Common myeloid progenitor, CD34-positive (primary cell): ENCODE results near the gene MROH2A.
"Not testable (repeated sequence)": the region's sequence is repeated elsewhere in the genome, so short reads cannot be mapped to it uniquely, and the experiment has no call there.

Source experiments
- CTCF ChIA-PET: fragments of 350-600 bp; sonication (Branson Sonifier 250); formaldehyde crosslinking; loops from one replicate; lab custom pipeline; 2021; ENCODE audit warnings: antibody characterized with exemption; lab: Charles Lee
- POLR2A ChIA-PET: fragments of 350-600 bp; sonication (Branson Sonifier 250); formaldehyde crosslinking; loops from one replicate; lab custom pipeline; 2021; ENCODE audit warnings: antibody characterized with exemption; lab: Charles Lee
- DNase-seq, 3 donors: peaks; one replicate each; pipeline versions ENCODE4 v3.0.0 to v3.0.0-alpha.2; 2013
- H3K27ac ChIP-seq, 2 experiments: 1 replicate in 1 of 2; 2 replicates in 1 of 2; pipeline ENCODE4 v1.7.0; 2013; ENCODE audit warnings: inconsistent platforms in 2 of 2, low read length in 2 of 2, mild to moderate bottlenecking in 2 of 2, low read depth in 1 of 2, moderate library complexity in 1 of 2; ENCODE audit not compliant: severe bottlenecking in 2 of 2, insufficient read depth in 1 of 2, poor library complexity in 1 of 2
- H3K27me3 ChIP-seq, 5 experiments: replicated peaks in 2 of 5; 1 replicate in 3 of 5; 2 replicates in 2 of 5; pipeline versions ENCODE4 v1.6.1 to v1.7.0; 2013; ENCODE audit warnings: low read length in 4 of 5, mild to moderate bottlenecking in 2 of 5, moderate library complexity in 2 of 5, inconsistent platforms in 1 of 5; ENCODE audit not compliant: insufficient read depth in 5 of 5, control insufficient read depth in 4 of 5
- H3K36me3 ChIP-seq, 4 experiments: 1 replicate in 2 of 4; 2 replicates in 2 of 4; pipeline versions ENCODE4 v1.6.1 to v1.7.0; 2013; ENCODE audit warnings: low read length in 3 of 4, control low read depth in 1 of 4, mild to moderate bottlenecking in 1 of 4; ENCODE audit not compliant: control insufficient read depth in 4 of 4, insufficient read depth in 4 of 4
- H3K4me1 ChIP-seq, 4 experiments: 1 replicate in 3 of 4; 2 replicates in 1 of 4; pipeline versions ENCODE4 v1.6.1 to v1.7.1; 2013; ENCODE audit warnings: low read length in 3 of 4, mild to moderate bottlenecking in 3 of 4, control low read depth in 1 of 4, inconsistent platforms in 1 of 4, moderate library complexity in 1 of 4; ENCODE audit not compliant: control insufficient read depth in 4 of 4, insufficient read depth in 4 of 4; ENCODE audit errors: control extremely low read depth in 1 of 4
- H3K4me3 ChIP-seq, 7 experiments: 1 replicate in 4 of 7; 2 replicates in 3 of 7; pipeline versions ENCODE4 v1.5.1 to v1.7.0; 2013; ENCODE audit warnings: mild to moderate bottlenecking in 7 of 7, low read length in 6 of 7, moderate library complexity in 6 of 7, inconsistent platforms in 2 of 7, low read depth in 2 of 7, control low read depth in 1 of 7; ENCODE audit not compliant: insufficient read depth in 4 of 7, control insufficient read depth in 1 of 7; ENCODE audit errors: extremely low read depth in 1 of 7
- H3K9me3 ChIP-seq, 5 experiments: 1 replicate in 4 of 5; 2 replicates in 1 of 5; pipeline versions ENCODE4 v1.6.1 to v1.7.1; 2013; ENCODE audit warnings: low read length in 4 of 5, mild to moderate bottlenecking in 2 of 5, inconsistent platforms in 1 of 5, low read depth in 1 of 5, moderate library complexity in 1 of 5; ENCODE audit not compliant: control insufficient read depth in 4 of 5, insufficient read depth in 2 of 5; ENCODE audit errors: control extremely low read depth in 1 of 5
- WGBS: methylation state at CpG from one replicate; pipeline ENCODE4 v1.1.5; 2013; ENCODE audit not compliant: insufficient coverage; 5-methylcytosine and 5-hydroxymethylcytosine counted together

Gene MROH2A

DNA sequence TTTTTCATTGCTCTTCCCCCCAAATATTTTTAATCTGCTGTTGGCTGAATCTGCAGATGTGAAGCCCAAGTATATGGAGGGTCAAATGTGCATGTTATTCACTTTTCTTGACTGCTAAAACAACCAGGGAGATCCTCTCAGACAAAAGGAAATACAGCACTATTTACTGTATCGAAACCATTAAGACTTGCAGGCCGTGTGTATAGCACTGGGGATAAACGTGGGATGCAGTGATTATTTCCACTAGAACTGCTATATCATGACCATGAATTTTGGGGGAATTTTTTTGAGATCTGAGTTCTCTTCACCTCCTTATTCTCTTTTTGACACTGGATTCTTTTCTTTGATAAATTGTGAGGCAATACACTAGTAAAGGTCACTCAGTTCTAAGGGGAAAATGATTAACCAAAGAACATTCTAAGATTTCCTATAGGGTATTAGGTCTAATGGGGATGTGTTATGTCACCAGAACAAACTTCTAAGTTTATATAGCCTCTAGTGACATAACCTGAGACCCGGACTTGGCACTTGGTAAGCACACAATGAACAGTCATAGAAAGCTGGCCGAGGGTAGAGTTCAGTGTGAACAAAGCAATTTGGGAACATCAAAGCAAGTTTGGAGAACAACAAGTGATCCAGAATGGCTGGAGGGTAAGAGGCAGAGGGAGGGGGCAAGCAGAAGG is 32.9 kb upstream of the MROH2A start:
- no peak for DNase-seq
- CTCF ChIA-PET, result no interaction called here
- 93% methylated on average over 2 of the region's 5 CpGs for WGBS

DNA sequence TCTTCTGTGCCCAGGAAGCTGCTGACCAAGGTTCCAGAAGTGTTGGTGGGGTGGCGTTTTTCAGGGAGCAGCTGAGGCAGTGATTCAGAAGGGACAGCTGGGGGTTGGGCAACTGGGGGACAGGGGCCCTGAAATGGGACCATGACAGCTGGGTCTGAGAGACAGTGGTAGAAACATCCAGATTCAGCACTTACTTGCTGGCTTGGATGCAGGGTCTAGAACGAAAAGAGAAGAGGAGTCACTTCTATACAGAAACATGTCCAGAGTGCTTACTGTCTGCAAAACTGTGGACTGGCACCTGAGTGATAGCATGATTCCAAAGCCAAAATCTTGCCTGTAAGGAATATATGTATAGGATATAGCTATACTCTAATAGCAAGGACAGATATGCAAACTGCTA is 32.3 kb upstream of the MROH2A start:
- H3K4me1 ChIP-seq, H3K27ac ChIP-seq, POLR2A ChIA-PET, H3K9me3 ChIP-seq, CTCF ChIA-PET, H3K36me3 ChIP-seq, H3K4me3 ChIP-seq, DNase-seq: not testable (repeated sequence)
- H3K27me3 ChIP-seq, result peaks cover 0 to 12% (median 2%) of the 10 kb centered on the region in 5 experiments
- WGBS, result 89% methylated on average over 2 of the region's 2 CpGs

More for the DNA sequence above, 32.9 kb upstream of the MROH2A start:
- no peak overlapping the region for H3K4me3 ChIP-seq
- no peaks in the 10 kb centered on the region for H3K36me3 ChIP-seq
- POLR2A ChIA-PET, result no interaction called here
- no peak overlapping the region for H3K27ac ChIP-seq
- H3K27me3 ChIP-seq, result peaks cover 0 to 12% (median 2%) of the 10 kb centered on the region in 5 experiments
- peaks cover 0 to 1% (median 0%) of the 10 kb centered on the region in 5 experiments for H3K9me3 ChIP-seq
- no peaks in the 10 kb centered on the region for H3K4me1 ChIP-seq

DNA sequence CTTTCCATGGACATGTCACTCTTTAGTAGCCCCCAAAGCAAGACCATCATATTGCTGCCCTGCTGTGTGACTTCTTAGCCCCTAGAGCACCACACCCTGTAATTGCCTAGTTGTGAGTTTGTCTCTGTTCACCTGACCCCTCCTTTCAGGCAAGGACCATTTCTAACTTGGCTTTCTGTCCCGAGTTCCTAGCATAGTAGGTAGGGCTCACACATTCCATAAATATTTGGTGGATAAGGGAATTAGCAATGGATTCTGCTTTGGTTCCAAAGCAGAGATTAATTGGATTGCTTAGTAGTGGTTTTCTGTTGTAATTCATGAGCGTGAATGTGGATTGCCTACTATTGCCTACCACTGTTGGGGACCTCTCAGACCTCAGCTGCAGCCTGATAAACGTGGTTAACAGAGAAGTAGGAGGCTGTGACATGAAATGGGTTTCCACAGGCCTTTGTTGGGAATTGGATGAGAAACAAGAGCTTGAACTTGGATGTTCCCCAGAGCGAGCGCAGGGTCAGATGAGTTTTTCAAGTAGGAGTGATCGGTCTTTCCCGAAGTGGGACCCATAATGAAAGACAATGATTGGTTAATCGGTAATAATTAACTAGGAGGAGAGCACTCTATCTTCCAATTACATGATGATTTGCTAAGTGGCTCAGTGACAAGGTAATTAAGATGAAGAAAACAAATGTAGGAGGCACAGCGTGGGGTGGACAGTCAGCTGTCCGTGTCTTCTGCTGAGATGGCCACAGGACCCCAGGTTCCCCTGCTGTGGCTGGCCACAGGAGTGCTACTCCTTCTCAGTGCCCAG is 31.5 kb upstream of the MROH2A start:
- no peak overlapping the region for H3K4me3 ChIP-seq
- H3K4me1 ChIP-seq, result no peaks in the 10 kb centered on the region
- ChIA-PET CTCF (no interaction called here), POLR2A (no interaction called here)
- peaks cover 0 to 7% (median 3%) of the 10 kb centered on the region in 5 experiments for H3K9me3 ChIP-seq
- WGBS, result 90% methylated on average over 8 of the region's 10 CpGs
- no peak overlapping the region for H3K27ac ChIP-seq
- no peak for DNase-seq
- H3K27me3 ChIP-seq, result peaks cover 0 to 12% (median 0%) of the 10 kb centered on the region in 5 experiments
- H3K36me3 ChIP-seq, result no peaks in the 10 kb centered on the region

DNA sequence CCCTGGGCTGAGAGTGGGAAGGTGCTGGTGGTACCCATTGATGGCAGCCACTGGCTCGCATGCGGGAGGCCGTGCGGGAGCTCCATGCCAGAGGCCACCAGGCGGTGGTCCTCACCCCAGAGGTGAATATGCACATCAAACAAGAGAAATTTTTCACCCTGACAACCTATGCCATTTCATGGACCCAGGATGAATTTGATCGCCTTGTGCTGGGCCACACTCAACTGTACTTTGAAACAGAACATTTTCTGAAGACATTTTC is 30.9 kb upstream of the MROH2A start:
- Histone ChIP-seq H3K27me3 (peaks cover 0 to 12% (median 0%) of the 10 kb centered on the region in 5 experiments), H3K27ac (no peak overlapping the region), H3K9me3 (peaks cover 0 to 7% (median 3%) of the 10 kb centered on the region in 5 experiments), H3K4me1 (no peaks in the 10 kb centered on the region), H3K4me3 (no peak overlapping the region), H3K36me3 (no peaks in the 10 kb centered on the region)
- CTCF ChIA-PET, result no interaction called here
- POLR2A ChIA-PET, result no interaction called here
- DNase-seq, result no peak
- WGBS, result 89% methylated on average over 6 of the region's 6 CpGs

DNA sequence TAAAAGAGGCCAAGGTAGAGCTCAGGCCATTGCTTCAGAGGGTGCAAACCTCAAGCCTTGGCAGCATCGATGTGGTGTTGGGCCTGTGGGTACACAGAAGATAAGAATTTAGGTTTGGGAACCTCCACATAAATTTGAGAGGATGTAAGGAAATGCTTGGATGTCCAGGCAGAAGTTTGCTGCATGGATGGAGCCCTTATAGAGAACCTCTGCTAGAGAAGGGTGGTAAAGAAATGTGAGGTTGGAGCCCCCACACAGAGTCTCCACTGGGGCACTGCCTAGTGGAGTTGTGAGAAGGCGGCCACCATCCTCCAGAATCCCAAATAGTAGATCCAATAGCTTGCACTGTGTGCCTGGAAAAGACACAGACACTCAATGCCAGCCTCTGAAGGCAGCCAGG is 27.4 kb upstream of the MROH2A start:
- CTCF ChIA-PET, H3K27ac ChIP-seq, H3K4me3 ChIP-seq, H3K36me3 ChIP-seq, DNase-seq, H3K9me3 ChIP-seq, POLR2A ChIA-PET, H3K4me1 ChIP-seq: not testable (repeated sequence)
- peaks cover 0 to 15% (median 0%) of the 10 kb centered on the region in 5 experiments for H3K27me3 ChIP-seq
- 86% methylated on average over 2 of the region's 2 CpGs for WGBS

DNA sequence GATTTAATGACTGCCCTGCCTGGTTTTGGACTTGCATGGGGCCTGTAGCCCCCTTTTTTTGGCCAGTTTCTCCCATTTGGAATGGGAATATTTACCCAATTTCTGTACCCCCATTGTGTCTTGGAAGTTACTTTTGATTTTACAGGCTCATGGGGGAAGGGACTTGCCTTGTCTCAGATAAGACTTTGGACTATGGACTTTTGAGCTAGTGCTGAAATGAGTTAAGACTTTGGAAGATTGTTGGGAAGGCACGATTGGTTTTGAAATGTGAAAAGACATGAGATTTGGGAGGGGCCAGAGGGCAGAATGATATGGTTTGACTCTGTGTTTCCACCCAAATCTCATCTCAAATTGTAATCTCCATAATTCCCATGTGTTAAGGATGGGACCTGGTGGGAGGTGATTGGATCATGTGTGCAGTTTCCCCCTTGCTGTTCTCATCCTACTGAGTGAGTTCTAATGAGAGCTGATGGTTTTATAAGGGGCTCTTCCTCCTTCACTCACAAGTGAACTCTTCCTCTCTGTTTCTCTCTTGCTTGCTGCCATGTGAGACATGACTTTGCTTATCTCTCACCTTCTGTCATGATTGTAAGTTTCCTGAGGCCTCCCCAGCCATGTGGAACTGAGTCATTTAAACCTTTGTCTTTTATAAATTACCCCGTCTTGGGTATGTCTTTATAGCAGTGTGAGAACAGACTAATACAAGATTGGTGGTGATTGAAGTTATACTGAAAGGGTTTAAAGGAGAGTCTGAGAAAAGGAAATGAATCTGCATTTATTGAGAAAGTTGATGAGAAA is 26.7 kb upstream of the MROH2A start:
- H3K36me3 ChIP-seq, CTCF ChIA-PET, POLR2A ChIA-PET, H3K9me3 ChIP-seq, H3K27ac ChIP-seq, H3K4me3 ChIP-seq, DNase-seq, H3K4me1 ChIP-seq: not testable (repeated sequence)
- H3K27me3 ChIP-seq, result peaks cover 0 to 15% (median 0%) of the 10 kb centered on the region in 5 experiments
- WGBS, result no CpG with 5 or more reads among the region's 2 CpGs
